Ishikawa (cell line): ENCODE measurements around the gene DNAJC15.

ENCODE experiments used
- CEBPB ChIP-seq: IDR thresholded peaks from 2 replicates; pipeline ENCODE4 v1.6.1; 2012
- CREB1 ChIP-seq: IDR thresholded peaks from 2 replicates; pipeline ENCODE4 v1.6.1; 2012; ENCODE audit warnings: low read depth
- EGR1 ChIP-seq: IDR thresholded peaks from 2 replicates; pipeline ENCODE4 v1.6.1; 2012
- EP300 ChIP-seq: IDR thresholded peaks from 2 replicates; pipeline ENCODE4 v1.6.1; 2012; ENCODE audit warnings: borderline replicate concordance
- FOXM1 ChIP-seq: IDR thresholded peaks from 2 replicates; pipeline ENCODE4 v1.6.1; 2012; ENCODE audit warnings: low read depth, borderline replicate concordance
- NFIC ChIP-seq: IDR thresholded peaks from 2 replicates; pipeline ENCODE4 v1.6.1; 2012
- TAF1 ChIP-seq: IDR thresholded peaks from 2 replicates; pipeline ENCODE4 v1.6.1; 2012; ENCODE audit warnings: low read depth, mild to moderate bottlenecking
- TCF12 ChIP-seq: IDR thresholded peaks from 2 replicates; pipeline ENCODE4 v1.6.1; 2012; ENCODE audit warnings: low read depth
- TF ChIP-seq, protein P1 (sequence below): IDR thresholded peaks from 2 replicates; pipeline ENCODE4 v1.6.1; 2012
- TF ChIP-seq, protein P2 (sequence below): IDR thresholded peaks from 2 replicates; pipeline ENCODE4 v1.6.1; 2012; ENCODE audit warnings: low read depth, mild to moderate bottlenecking
- TF ChIP-seq, protein P3 (sequence below): IDR thresholded peaks from 2 replicates; pipeline ENCODE4 v1.6.1; 2012

DNA sequence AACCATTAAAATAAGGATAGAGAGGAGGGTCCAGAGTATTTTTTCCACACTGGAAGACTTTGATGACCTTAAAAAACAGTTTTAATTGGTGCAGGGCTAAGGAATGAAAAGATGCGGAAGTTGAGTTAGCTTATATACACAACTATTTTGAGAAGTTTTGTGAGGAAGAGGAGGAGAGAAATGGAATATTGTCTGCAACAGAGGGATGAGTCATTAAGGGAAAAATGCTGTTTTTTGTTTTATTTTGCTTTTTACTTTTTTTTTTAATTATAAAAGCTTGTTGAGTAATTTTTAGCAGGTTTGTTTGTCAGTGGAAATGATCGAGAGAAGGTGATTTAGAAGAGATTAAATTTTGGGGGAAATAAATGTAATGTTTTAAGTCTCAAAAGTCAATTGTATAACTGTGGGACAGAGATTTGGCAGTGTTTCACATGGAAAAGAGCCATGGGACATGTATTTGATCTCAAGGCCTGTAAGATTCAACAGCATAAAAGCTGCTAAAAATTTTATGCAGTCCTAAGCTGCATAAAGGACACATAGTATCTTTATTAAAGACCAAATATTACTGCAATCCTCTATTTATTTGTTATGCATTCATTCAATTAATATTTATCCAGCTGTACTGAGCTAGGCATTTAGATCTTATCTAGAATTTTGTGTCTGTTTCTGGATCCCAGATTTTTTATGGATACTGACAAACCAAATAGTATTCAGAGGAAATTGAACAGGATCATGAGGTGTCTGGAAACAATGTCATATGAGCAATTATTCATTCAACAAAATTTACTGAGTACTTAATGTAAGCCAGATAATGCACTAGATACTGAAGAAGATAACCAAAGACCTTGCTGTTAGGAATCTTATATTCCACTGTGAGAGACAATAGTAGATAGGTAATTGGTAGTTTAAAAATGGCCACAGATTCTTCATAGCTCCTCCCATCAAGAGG, 72.7 kb downstream of the DNAJC15 start:
- TF ChIP-seq, protein P1, sequence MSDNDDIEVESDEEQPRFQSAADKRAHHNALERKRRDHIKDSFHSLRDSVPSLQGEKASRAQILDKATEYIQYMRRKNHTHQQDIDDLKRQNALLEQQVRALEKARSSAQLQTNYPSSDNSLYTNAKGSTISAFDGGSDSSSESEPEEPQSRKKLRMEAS: no peak
- no peak for TF ChIP-seq EP300
- no peak for TF ChIP-seq NFIC
- no peak for TF ChIP-seq TAF1
- TF ChIP-seq, protein P2, sequence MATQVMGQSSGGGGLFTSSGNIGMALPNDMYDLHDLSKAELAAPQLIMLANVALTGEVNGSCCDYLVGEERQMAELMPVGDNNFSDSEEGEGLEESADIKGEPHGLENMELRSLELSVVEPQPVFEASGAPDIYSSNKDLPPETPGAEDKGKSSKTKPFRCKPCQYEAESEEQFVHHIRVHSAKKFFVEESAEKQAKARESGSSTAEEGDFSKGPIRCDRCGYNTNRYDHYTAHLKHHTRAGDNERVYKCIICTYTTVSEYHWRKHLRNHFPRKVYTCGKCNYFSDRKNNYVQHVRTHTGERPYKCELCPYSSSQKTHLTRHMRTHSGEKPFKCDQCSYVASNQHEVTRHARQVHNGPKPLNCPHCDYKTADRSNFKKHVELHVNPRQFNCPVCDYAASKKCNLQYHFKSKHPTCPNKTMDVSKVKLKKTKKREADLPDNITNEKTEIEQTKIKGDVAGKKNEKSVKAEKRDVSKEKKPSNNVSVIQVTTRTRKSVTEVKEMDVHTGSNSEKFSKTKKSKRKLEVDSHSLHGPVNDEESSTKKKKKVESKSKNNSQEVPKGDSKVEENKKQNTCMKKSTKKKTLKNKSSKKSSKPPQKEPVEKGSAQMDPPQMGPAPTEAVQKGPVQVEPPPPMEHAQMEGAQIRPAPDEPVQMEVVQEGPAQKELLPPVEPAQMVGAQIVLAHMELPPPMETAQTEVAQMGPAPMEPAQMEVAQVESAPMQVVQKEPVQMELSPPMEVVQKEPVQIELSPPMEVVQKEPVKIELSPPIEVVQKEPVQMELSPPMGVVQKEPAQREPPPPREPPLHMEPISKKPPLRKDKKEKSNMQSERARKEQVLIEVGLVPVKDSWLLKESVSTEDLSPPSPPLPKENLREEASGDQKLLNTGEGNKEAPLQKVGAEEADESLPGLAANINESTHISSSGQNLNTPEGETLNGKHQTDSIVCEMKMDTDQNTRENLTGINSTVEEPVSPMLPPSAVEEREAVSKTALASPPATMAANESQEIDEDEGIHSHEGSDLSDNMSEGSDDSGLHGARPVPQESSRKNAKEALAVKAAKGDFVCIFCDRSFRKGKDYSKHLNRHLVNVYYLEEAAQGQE: no peak
- no peak for TF ChIP-seq TCF12
- TF ChIP-seq CREB1: no peak
- no peak for TF ChIP-seq FOXM1
- TF ChIP-seq CEBPB: no peak
- TF ChIP-seq EGR1: no peak
- TF ChIP-seq, protein P3, sequence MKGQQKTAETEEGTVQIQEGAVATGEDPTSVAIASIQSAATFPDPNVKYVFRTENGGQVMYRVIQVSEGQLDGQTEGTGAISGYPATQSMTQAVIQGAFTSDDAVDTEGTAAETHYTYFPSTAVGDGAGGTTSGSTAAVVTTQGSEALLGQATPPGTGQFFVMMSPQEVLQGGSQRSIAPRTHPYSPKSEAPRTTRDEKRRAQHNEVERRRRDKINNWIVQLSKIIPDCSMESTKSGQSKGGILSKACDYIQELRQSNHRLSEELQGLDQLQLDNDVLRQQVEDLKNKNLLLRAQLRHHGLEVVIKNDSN: no peak
